ENCODE measurements around the gene PCSK2. TPM values are rescaled to one million over a fixed set of nuclear protein-coding genes. Genes with fewer than 3 reads are reported as not detected.

Gene PCSK2
- total and polyA plus RNA-seq, 2 of the 8 experiments (the other 6 are each of a cell fraction or from before 2014, with no cell fraction given), result 1.9 to 4.2 TPM

- no peak for TF ChIP-seq HDAC2 (IDR thresholded peaks at IDR 0.05; ENCODE audit: borderline replicate concordance in 1 of 2, low read depth in 2 of 2, low read length in 2 of 2)
- TF ChIP-seq TAF1 (IDR thresholded peaks at IDR 0.05; ENCODE audit: low read depth, low read length), result no peak
- TF ChIP-seq TCF12 (IDR thresholded peaks at IDR 0.05; ENCODE audit: low read depth, low read length), result no peak
- no peak for TF ChIP-seq RBBP5 (IDR thresholded peaks at IDR 0.05; ENCODE audit: borderline replicate concordance, low read depth, low read length)
Measured at GRCh38 chr20:17376031-17376430, 149.2 kb downstream of the PCSK2 start (continued).

Measured in H1 (cell line).